GM20431 (cell line): ENCODE data around the gene FAM83G.
"Not testable (repeated sequence)": the region's sequence is repeated elsewhere in the genome, so short reads cannot be mapped to it uniquely, and the experiment has no call there.

Source experiments
- in situ Hi-C: fragments of 300-500 bp; cut with MseI, MboI; formaldehyde crosslinking; loops from one replicate; pipeline ENCODE4 v1.15.0; 2020; ENCODE audit warnings: low sequenced_read_pairs; ENCODE audit not compliant: unreplicated experiment

Gene FAM83G

GRCh38 chr17:19004421-19005136 is at the start of gene FAM83G:
Gene FAM83G (minus strand): TSS chr17:19004764. CDS start chr17:19004041, 723 bp downstream.
- in situ Hi-C loops: no loop called here

GRCh38 chr17:19048826-19049225 is 44.3 kb upstream of the FAM83G start:
- in situ Hi-C loops: not testable (repeated sequence)

GRCh38 chr17:19047510-19047909 is 42.9 kb upstream of the FAM83G start:
- in situ Hi-C loops: not testable (repeated sequence)

- in situ Hi-C loops: not testable (repeated sequence)
Observed at GRCh38 chr17:19046782-19047375, 42.3 kb upstream of the FAM83G start, which contains the start of gene GRAP. Gene GRAP (minus strand): TSS chr17:19046957. CDS start chr17:19046926, 31 bp downstream.

- in situ Hi-C loops: not testable (repeated sequence)
Observed at GRCh38 chr17:19044643-19045042, 40.1 kb upstream of the FAM83G start.

- in situ Hi-C loops: not testable (repeated sequence)
Observed at GRCh38 chr17:19043032-19043431, 38.5 kb upstream of the FAM83G start.

- in situ Hi-C loops: not testable (repeated sequence)
Observed at GRCh38 chr17:19042369-19042768, 37.8 kb upstream of the FAM83G start.

GRCh38 chr17:19041871-19042270 is 37.3 kb upstream of the FAM83G start:
- in situ Hi-C loops: not testable (repeated sequence)

- in situ Hi-C loops: not testable (repeated sequence)
Observed at GRCh38 chr17:19040350-19040749, 35.8 kb upstream of the FAM83G start.

- in situ Hi-C loops: not testable (repeated sequence)
Observed at GRCh38 chr17:19038730-19039129, 34.2 kb upstream of the FAM83G start.

GRCh38 chr17:19038007-19038406 is 33.4 kb upstream of the FAM83G start:
- in situ Hi-C loops: not testable (repeated sequence)

- in situ Hi-C loops: not testable (repeated sequence)
Observed at GRCh38 chr17:19037547-19037946, 33.0 kb upstream of the FAM83G start.

- in situ Hi-C loops: not testable (repeated sequence)
Observed at GRCh38 chr17:19036186-19036585, 31.6 kb upstream of the FAM83G start.

GRCh38 chr17:19032377-19032988 is 27.9 kb upstream of the FAM83G start:
- in situ Hi-C loops: not testable (repeated sequence)

- in situ Hi-C loops: not testable (repeated sequence)
Observed at GRCh38 chr17:19031729-19032128, 27.2 kb upstream of the FAM83G start.

GRCh38 chr17:19030771-19031449 is 26.3 kb upstream of the FAM83G start:
- in situ Hi-C loops: not testable (repeated sequence)

GRCh38 chr17:19029740-19030139 is 25.2 kb upstream of the FAM83G start:
- in situ Hi-C loops: not testable (repeated sequence)

GRCh38 chr17:19028671-19029070 is 24.1 kb upstream of the FAM83G start:
- in situ Hi-C loops: not testable (repeated sequence)

- in situ Hi-C loops: no loop called here
Observed at GRCh38 chr17:19024101-19025078, 19.8 kb upstream of the FAM83G start.
